GM18526 (cell line): ENCODE data around the gene SEMA5A.

ENCODE experiments used
- POLR2A ChIP-seq: IDR thresholded peaks from 3 replicates; pipeline ENCODE4 v1.6.1; 2011; ENCODE audit not compliant: insufficient read length; ENCODE audit errors: extremely low read depth

Gene SEMA5A

GRCh38 chr5:9392625-9393024 is 153.2 kb downstream of the SEMA5A start:
- TF ChIP-seq POLR2A: no peak

- no peak for TF ChIP-seq POLR2A
Measured at GRCh38 chr5:9391080-9391479, 154.8 kb downstream of the SEMA5A start.

GRCh38 chr5:9390113-9390512 is 155.8 kb downstream of the SEMA5A start:
- TF ChIP-seq POLR2A: no peak

GRCh38 chr5:9388941-9389674 is 156.8 kb downstream of the SEMA5A start:
- TF ChIP-seq POLR2A: no peak

- no peak for TF ChIP-seq POLR2A
Measured at GRCh38 chr5:9387879-9388278, 158.0 kb downstream of the SEMA5A start.

- TF ChIP-seq POLR2A: no peak
Measured at GRCh38 chr5:9386945-9387344, 158.9 kb downstream of the SEMA5A start.

GRCh38 chr5:9382522-9382921 is 163.4 kb downstream of the SEMA5A start:
- TF ChIP-seq POLR2A: no peak

- TF ChIP-seq POLR2A: no peak
Measured at GRCh38 chr5:9381464-9381863, 164.4 kb downstream of the SEMA5A start.

GRCh38 chr5:9380109-9380508 is 165.8 kb downstream of the SEMA5A start:
- TF ChIP-seq POLR2A: no peak

- no peak for TF ChIP-seq POLR2A
Measured at GRCh38 chr5:9376363-9377117, 169.3 kb downstream of the SEMA5A start.

- TF ChIP-seq POLR2A: no peak
Measured at GRCh38 chr5:9375756-9376155, 170.1 kb downstream of the SEMA5A start.

- TF ChIP-seq POLR2A: no peak
Measured at GRCh38 chr5:9374025-9374424, 171.8 kb downstream of the SEMA5A start.

GRCh38 chr5:9373571-9373970 is 172.3 kb downstream of the SEMA5A start:
- no peak for TF ChIP-seq POLR2A

GRCh38 chr5:9370256-9370655 is 175.6 kb downstream of the SEMA5A start:
- TF ChIP-seq POLR2A: no peak

GRCh38 chr5:9365512-9365911 is 180.4 kb downstream of the SEMA5A start:
- no peak for TF ChIP-seq POLR2A

- TF ChIP-seq POLR2A: no peak
Measured at GRCh38 chr5:9363449-9363848, 182.4 kb downstream of the SEMA5A start.
